Nephron progenitor cell (in vitro differentiated cells): ENCODE data around the gene ELAVL1.
"Not testable (repeated sequence)": the region's sequence is repeated elsewhere in the genome, so short reads cannot be mapped to it uniquely, and the experiment has no call there.

ENCODE experiments used
- DNase-seq: peaks from one replicate; pipeline ENCODE4 v3.0.0; 2021
- H3K27ac Mint-ChIP-seq: 2 replicates; pipeline ENCODE4 v1.8.0; 2021; ENCODE audit warnings: mild to moderate bottlenecking, moderate library complexity, mixed read lengths
- H3K27me3 Mint-ChIP-seq: 2 replicates; pipeline ENCODE4 v1.8.0; 2021; ENCODE audit warnings: mild to moderate bottlenecking, low read depth, mixed read lengths; ENCODE audit not compliant: poor library complexity
- H3K36me3 Mint-ChIP-seq: 2 replicates; pipeline ENCODE4 v1.8.0; 2021; ENCODE audit warnings: low read depth, mixed read lengths
- H3K4me1 Mint-ChIP-seq: 2 replicates; pipeline ENCODE4 v1.8.0; 2021; ENCODE audit warnings: mixed read lengths
- H3K4me3 Mint-ChIP-seq: 2 replicates; pipeline ENCODE4 v1.8.0; 2021; ENCODE audit warnings: mild to moderate bottlenecking, moderate library complexity, mixed read lengths
- H3K9me3 Mint-ChIP-seq: 2 replicates; pipeline ENCODE4 v1.8.0; 2021; ENCODE audit warnings: mild to moderate bottlenecking, moderate library complexity, mixed read lengths
- CTCF ChIP-seq: fragments of 200-600 bp; sonication (generic); IDR thresholded peaks from 2 replicates; pipeline ENCODE4 v1.5.0; 2021; ENCODE audit warnings: antibody characterized with exemption

The ELAVL1 gene

GRCh38 chr19:7961920-7962626, 43.4 kb downstream of the ELAVL1 start:
- H3K27me3 Mint-ChIP-seq: no peaks in the 10 kb centered on the region
- no peak for TF ChIP-seq CTCF
- peaks cover 44% of the 10 kb centered on the region for H3K36me3 Mint-ChIP-seq
- no peaks in the 10 kb centered on the region for H3K9me3 Mint-ChIP-seq
- no peak overlapping the region for H3K4me3 Mint-ChIP-seq
- DNase-seq: no peak
- no peaks in the 10 kb centered on the region for H3K4me1 Mint-ChIP-seq
- peak overlapping the region; percentile 60 for H3K27ac Mint-ChIP-seq

- H3K9me3 Mint-ChIP-seq, H3K4me1 Mint-ChIP-seq, H3K27ac Mint-ChIP-seq, DNase-seq, H3K4me3 Mint-ChIP-seq, H3K27me3 Mint-ChIP-seq: not testable (repeated sequence)
- H3K36me3 Mint-ChIP-seq: peaks cover 43% of the 10 kb centered on the region
Observed at GRCh38 chr19:7961082-7961481, 44.4 kb downstream of the ELAVL1 start.

GRCh38 chr19:7959211-7959610, 46.2 kb downstream of the ELAVL1 start:
- peaks cover 34% of the 10 kb centered on the region for H3K36me3 Mint-ChIP-seq
- peaks cover 5% of the 10 kb centered on the region for H3K4me1 Mint-ChIP-seq
- no peaks in the 10 kb centered on the region for H3K9me3 Mint-ChIP-seq
- H3K4me3 Mint-ChIP-seq: no peak overlapping the region
- H3K27ac Mint-ChIP-seq: no peak overlapping the region
- no peak for TF ChIP-seq CTCF
- no peak for DNase-seq
- H3K27me3 Mint-ChIP-seq: no peaks in the 10 kb centered on the region

GRCh38 chr19:7955696-7956095, 49.7 kb downstream of the ELAVL1 start:
- peaks cover 9% of the 10 kb centered on the region for H3K4me1 Mint-ChIP-seq
- peaks cover 19% of the 10 kb centered on the region for H3K36me3 Mint-ChIP-seq
- no peak for TF ChIP-seq CTCF
- no peak overlapping the region for H3K27ac Mint-ChIP-seq
- no peak overlapping the region for H3K4me3 Mint-ChIP-seq
- no peaks in the 10 kb centered on the region for H3K27me3 Mint-ChIP-seq
- H3K9me3 Mint-ChIP-seq: no peaks in the 10 kb centered on the region
- DNase-seq: no peak

GRCh38 chr19:7953576-7953975, 51.9 kb downstream of the ELAVL1 start:
- Mint-ChIP-seq H3K27me3 (no peaks in the 10 kb centered on the region), H3K9me3 (no peaks in the 10 kb centered on the region), H3K36me3 (peaks cover 15% of the 10 kb centered on the region), H3K4me1 (peaks cover 9% of the 10 kb centered on the region), H3K4me3 (no peak overlapping the region), H3K27ac (no peak overlapping the region)
- no peak for TF ChIP-seq CTCF
- DNase-seq: no peak

GRCh38 chr19:7953060-7953459, 52.4 kb downstream of the ELAVL1 start:
- Mint-ChIP-seq H3K9me3 (peaks cover 2% of the 10 kb centered on the region), H3K36me3 (peaks cover 17% of the 10 kb centered on the region), H3K27me3 (no peaks in the 10 kb centered on the region), H3K4me3 (no peak overlapping the region), H3K4me1 (peaks cover 9% of the 10 kb centered on the region), H3K27ac (no peak overlapping the region)
- no peak for TF ChIP-seq CTCF
- no peak for DNase-seq
